NCI-H69 (cell line): ENCODE results near the gene SLC38A3.
"Not testable (repeated sequence)": the region's sequence is repeated elsewhere in the genome, so short reads cannot be mapped to it uniquely, and the experiment has no call there.

Source experiments
- DNase-seq: peaks from one replicate; lab custom pipeline; 2025; lab: John Stamatoyannopoulos, UW

SLC38A3 gene

GRCh38 chr3:50250514-50250913, 45.4 kb downstream of the SLC38A3 start:
- DNase-seq, result peak; percentile 38

- no peak for DNase-seq
Observed at GRCh38 chr3:50251220-50251619, 46.1 kb downstream of the SLC38A3 start.

DNA sequence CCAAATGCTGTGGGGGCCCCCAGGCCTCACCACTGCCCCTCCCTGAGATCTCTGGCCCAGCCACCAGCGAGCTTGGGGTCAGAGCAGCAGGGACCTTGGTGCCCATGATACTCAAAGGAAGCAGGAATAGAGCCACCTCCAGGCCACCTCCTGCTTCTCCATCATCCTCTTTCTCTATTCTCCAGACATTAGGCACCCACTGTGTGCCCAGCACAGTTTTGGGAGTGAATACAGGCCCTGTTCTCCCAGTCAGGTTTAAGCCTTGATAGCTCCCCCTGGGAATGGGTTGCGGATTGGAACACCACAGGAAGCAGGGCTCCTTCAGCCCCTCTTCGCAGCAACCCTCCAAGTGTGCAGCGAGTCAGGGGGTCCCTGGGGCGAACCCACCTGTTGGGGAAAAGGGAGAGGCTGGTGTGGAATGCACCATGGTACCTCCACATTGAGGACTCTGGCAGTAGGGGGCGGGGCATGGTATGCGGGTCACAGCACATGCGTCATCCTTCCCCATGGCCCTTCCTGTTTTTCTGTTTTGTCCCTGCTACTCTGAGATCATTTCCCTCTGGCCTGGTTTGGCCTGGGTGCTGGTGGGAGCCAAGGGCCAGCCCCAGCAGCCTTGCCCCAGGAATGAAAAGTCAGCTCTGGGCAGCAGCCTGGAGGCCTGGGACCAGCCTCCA, 49.6 kb downstream of the SLC38A3 start:
- DNase-seq, result no peak

GRCh38 chr3:50255251-50255615, 50.2 kb downstream of the SLC38A3 start:
- DNase-seq, result peak; percentile 27

DNA sequence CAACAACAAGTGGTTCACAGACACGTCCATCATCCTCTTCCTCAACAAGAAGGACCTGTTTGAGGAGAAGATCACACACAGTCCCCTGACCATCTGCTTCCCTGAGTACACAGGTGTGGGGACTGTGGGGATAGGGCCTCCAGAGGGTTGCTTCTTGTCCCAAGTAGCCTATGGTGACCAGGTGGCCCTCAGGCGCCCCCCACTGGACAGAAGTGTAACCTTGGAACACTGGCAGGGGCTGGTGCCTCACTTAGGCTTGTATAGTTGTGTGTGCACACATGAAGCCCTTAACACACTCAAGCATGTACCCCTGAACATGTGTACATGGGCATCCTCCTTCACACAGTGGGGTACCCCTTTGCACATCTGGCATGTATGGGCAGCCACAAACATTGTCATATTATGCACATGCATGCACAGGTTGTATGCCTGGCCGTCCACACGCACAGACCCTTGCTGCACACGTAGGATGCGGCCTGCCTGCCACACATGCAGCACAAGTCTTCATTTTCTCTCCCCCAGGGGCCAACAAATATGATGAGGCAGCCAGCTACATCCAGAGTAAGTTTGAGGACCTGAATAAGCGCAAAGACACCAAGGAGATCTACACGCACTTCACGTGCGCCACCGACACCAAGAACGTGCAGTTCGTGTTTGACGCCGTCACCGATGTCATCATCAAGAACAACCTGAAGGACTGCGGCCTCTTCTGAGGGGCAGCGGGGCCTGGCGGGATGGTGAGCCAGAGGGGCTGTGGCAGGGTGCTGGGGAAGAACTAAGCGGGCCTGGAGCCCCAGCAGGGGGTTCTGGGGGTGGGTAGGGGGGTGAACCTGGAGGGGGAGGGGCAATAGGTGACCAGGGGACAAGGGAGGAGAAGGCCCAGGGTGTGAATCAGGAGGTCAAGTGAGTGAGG, 52.2 kb downstream of the SLC38A3 start:
- peak; percentile 52 for DNase-seq

- peak; percentile 44 for DNase-seq
Observed at GRCh38 chr3:50258029-50258680, 53.1 kb downstream of the SLC38A3 start.

GRCh38 chr3:50258979-50259378, 53.9 kb downstream of the SLC38A3 start:
- no peak for DNase-seq

GRCh38 chr3:50259432-50260026, 54.5 kb downstream of the SLC38A3 start:
- DNase-seq, result no peak

DNA sequence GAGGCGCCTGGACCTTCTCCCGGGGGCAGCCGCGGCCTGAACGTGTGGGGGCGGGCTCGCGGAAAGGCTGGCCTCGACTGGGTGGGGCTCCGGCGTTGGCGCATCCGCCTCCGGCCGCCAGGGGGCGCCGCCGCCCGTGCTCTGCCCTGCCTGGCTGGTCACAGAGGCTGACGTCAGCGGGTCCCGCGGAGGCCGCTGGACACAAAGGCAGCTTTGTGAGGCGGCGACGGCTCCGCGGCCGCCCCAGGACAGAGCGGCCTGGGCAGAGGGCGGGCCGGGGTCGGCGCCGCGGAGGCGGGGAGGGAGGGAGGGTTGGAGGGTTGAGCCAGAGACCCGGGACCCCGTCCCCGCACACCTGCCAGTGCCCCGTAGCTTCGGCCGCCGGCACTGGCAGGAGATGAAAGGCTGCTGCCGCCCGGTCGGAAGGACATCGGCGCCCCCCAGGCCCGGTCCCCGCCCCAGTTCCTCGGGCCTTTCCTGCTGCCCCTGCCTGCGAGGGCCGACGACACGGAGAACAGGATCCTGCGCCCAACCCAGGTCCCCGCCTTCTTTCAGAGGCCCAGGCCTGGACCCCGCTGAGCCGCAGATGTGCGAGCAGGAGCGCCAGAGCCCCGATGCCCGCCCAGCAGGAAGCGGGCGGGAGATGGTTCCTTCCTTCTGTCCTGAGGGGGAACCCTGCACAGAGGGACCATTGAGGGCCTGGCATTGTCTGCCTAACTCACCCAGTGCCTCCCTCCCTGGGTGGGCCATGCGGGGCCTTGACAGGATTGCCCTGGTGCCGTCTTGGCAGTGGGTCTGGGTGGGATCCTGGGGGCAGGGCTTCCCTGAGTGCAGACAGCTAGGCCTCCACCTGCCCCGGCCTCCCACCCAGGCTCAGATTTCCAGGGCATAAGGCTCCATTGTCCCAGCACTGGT, 55.2 kb downstream of the SLC38A3 start:
- peak; percentile 88 for DNase-seq

DNA sequence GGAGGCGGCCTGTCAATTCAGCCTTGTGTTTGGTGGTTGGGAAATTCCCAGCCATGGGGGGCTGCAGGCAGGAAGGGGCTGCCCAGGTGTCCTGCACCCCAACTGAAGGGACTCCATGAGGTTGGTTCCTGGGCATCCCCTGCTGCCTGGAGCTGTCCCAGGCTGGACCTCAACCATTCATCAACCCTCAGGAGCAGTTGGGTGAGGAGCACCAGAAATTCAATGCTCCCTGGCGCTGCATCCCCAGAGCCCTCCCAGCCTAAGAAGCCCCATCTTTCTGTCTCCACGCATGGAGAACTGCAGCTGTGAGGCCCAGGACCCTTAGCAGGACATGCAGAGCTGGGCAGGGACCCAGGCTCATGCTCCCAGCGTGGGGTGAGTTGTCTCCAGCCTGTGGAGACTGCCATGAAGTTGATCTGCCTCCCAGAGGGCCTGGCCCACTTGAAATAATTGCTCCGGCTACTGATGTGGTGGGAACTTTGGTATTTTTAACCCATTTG, 55.9 kb downstream of the SLC38A3 start:
- peak; percentile 33 for DNase-seq

GRCh38 chr3:50261505-50261904, 56.4 kb downstream of the SLC38A3 start:
- DNase-seq, result no peak

- DNase-seq, result not testable (repeated sequence)
Observed at GRCh38 chr3:50262200-50262599, 57.1 kb downstream of the SLC38A3 start.

- DNase-seq, result no peak
Observed at GRCh38 chr3:50262778-50263177, 57.7 kb downstream of the SLC38A3 start.

DNA sequence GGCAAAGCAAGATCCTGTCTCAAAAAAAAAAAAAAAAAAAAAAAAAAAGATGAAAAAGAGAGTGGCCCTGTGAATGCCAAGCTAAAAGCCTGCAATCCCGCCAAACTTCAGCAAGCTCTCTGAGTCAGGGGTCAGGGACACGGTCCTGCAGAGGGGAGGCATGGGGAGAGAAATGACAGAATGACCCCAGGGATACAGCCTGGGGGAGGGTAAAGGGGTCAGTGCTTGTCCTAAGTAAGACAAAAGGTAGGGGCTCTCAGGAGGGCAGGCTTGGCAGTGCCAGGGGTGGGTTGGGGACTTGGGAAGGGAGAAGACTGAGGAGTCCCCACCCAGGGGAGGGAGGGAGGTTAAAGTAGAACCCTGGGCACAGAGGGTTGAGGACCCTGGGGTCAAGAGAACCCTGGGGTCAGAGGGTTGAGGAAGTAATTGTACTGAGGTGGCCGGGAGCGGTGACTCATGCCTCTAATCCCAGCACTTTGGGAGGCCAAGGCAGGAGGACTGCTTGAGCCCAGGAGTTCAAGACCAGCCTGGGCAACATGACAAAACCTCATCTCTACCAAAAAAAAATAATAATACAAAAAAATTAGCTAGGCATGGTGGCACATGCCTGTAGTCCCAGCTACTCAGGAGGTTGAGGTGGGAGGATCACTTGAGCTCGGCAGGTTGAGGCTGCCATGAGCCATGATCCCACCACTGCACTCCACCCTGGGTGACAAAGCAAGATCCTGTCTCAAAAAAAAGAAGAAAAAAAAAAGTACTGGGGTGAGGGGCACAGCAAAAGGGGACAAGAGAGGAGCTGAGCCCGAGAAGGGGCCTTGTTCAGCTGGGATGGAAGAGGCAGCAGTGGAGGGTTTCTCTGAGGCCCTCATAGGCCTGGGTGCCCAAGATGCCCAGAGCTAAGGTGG, 58.7 kb downstream of the SLC38A3 start:
- DNase-seq, result no peak

GRCh38 chr3:50264383-50264963, 59.4 kb downstream of the SLC38A3 start:
- peak; percentile 73 for DNase-seq

- DNase-seq, result no peak
Observed at GRCh38 chr3:50264964-50265485, 60.0 kb downstream of the SLC38A3 start.

- DNase-seq, result no peak
Observed at GRCh38 chr3:50265571-50265970, 60.5 kb downstream of the SLC38A3 start.

DNA sequence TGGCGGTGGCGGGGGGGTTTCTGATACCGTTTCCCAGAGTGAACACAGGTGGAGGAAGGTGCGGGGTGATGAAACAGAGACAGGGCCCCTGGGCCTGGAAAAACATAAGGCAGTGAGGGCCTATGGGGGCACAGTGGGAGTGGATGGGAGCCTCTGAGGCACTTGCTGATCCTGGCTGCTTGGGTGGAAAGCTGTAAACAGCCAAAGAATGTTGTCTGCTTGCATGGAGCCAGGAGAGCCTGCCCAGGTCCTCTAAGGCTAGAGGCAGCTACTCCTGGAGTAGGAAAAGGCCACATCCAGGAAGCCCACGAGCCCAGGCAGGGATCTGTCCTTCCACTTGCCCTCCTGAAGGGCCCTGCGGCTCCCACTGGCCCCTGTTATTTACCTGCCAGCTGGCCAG, 60.9 kb downstream of the SLC38A3 start:
- DNase-seq, result no peak

DNA sequence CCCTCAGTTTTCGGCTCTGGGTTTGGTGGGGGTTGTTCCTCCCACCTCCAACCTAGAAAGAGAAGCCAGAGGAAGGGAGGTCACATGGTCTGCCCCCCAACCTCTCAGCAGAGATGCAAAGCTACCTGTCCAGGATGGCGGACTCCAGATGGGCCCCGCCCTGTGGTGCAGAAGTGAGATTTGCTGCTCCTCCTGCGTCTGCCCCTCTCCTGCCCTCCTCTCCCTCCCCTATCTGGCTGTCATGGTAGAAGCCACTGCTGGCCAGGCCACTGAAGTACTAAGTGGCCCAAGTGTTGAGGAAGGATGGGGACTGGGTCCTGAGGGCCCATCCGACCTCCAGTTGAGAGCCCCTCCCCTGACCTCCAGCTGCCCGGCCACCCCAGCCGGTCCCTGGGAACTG, 61.8 kb downstream of the SLC38A3 start:
- peak; percentile 33 for DNase-seq
